Calu3 (cell line): ENCODE data around the gene NLRP6. TPM values are rescaled to one million over a fixed set of nuclear protein-coding genes. Genes with fewer than 3 reads are reported as not detected.

Source experiments
- BruUV-seq: library from RNA; stranded (reverse); fragments of 400-500 nt; replicated peaks from 2 replicates; lab custom pipeline; 2021; lab: Mats Ljungman, UMichigan
- CTCF ChIA-PET: fragments of 300-600 bp; sonication (Branson Sonifier 250); formaldehyde crosslinking; loops from one replicate; lab custom pipeline; 2022; ENCODE audit warnings: antibody characterized with exemption; lab: Charles Lee
- DNase-seq: peaks from one replicate; pipeline ENCODE4 v3.0.0; 2022
- H3K27ac Mint-ChIP-seq: one replicate; pipeline ENCODE4 v1.8.0; 2022; ENCODE audit warnings: mixed read lengths; ENCODE audit not compliant: unreplicated experiment
- H3K27me3 Mint-ChIP-seq: one replicate; pipeline ENCODE4 v1.8.0; 2022; ENCODE audit warnings: mixed read lengths; ENCODE audit not compliant: unreplicated experiment
- H3K36me3 Mint-ChIP-seq: one replicate; pipeline ENCODE4 v1.8.0; 2022; ENCODE audit warnings: mild to moderate bottlenecking, moderate library complexity, mixed read lengths; ENCODE audit not compliant: insufficient read depth, unreplicated experiment
- H3K4me1 Mint-ChIP-seq: one replicate; pipeline ENCODE4 v1.8.0; 2022; ENCODE audit warnings: mild to moderate bottlenecking, low read depth, mixed read lengths; ENCODE audit not compliant: unreplicated experiment
- H3K4me3 Mint-ChIP-seq: one replicate; pipeline ENCODE4 v1.8.0; 2022; ENCODE audit warnings: mild to moderate bottlenecking, low read depth, moderate library complexity, mixed read lengths; ENCODE audit not compliant: unreplicated experiment
- H3K9me3 Mint-ChIP-seq: one replicate; pipeline ENCODE4 v1.8.0; 2022; ENCODE audit warnings: low read depth, mixed read lengths; ENCODE audit not compliant: unreplicated experiment
- intact Hi-C: fragments of 100-400 bp; cut with micrococcal nuclease; formaldehyde crosslinking; loops from one replicate; pipeline ENCODE4 v1.10.0; 2022; ENCODE audit not compliant: unreplicated experiment
- total RNA-seq: library from RNA; stranded (reverse); gene quantifications from 2 replicates; pipeline ENCODE4 v1.2.3, GENCODE V29; 2022
- TF ChIP-seq, protein P1 (sequence below): fragments of 200-600 bp; IDR thresholded peaks from one replicate; pipeline ENCODE4 v1.8.0; 2022; ENCODE audit warnings: antibody characterized with exemption; ENCODE audit not compliant: unreplicated experiment

The NLRP6 gene
- total RNA-seq, 1 experiment from 2014 or later: not detected

DNA sequence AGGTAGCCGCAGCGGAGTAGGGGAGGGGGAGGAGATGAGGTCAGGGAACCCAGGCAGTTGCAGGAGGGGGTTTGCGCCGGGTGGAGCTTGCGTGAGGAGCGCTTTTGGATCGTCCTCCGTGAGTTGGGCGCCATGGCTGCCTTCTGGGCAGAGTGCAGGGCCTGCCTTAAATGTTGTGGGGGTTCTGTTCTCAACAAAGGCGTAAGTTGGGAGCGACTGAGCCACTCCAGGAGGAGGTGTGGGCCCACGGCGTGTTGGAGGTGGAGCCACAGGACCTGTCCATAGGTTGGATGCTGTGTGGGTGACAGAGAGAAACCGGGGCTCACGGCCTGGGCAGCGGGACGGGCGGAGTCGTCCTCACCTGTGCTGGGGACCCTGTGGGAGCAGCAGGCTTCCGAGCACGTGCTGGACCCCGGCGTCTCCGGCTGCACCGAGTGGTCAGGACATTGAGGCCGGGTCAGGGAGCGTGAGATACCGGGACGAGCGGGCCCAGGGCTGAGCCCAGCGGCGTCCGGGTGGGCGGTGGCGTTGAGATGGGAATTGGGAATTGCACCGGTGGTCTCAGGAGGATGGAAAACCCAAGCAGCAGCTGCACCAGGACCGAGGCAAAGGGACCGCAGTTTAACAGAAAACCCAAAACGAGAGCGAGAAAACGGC lies 9.7 kb downstream of the NLRP6 start:
- Mint-ChIP-seq H3K4me3 (peak overlapping the region; percentile 75), H3K27ac (no peak overlapping the region), H3K4me1 (peaks cover 9% of the 10 kb centered on the region), H3K36me3 (peaks cover 13% of the 10 kb centered on the region), H3K9me3 (no peaks in the 10 kb centered on the region), H3K27me3 (peaks cover 56% of the 10 kb centered on the region)
- intact Hi-C loops: no loop called here
- DNase-seq: no peak
- TF ChIP-seq, protein P1, sequence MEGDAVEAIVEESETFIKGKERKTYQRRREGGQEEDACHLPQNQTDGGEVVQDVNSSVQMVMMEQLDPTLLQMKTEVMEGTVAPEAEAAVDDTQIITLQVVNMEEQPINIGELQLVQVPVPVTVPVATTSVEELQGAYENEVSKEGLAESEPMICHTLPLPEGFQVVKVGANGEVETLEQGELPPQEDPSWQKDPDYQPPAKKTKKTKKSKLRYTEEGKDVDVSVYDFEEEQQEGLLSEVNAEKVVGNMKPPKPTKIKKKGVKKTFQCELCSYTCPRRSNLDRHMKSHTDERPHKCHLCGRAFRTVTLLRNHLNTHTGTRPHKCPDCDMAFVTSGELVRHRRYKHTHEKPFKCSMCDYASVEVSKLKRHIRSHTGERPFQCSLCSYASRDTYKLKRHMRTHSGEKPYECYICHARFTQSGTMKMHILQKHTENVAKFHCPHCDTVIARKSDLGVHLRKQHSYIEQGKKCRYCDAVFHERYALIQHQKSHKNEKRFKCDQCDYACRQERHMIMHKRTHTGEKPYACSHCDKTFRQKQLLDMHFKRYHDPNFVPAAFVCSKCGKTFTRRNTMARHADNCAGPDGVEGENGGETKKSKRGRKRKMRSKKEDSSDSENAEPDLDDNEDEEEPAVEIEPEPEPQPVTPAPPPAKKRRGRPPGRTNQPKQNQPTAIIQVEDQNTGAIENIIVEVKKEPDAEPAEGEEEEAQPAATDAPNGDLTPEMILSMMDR: no peak
- BruUV-seq: no TSS peak
- CTCF ChIA-PET: no interaction called here

DNA sequence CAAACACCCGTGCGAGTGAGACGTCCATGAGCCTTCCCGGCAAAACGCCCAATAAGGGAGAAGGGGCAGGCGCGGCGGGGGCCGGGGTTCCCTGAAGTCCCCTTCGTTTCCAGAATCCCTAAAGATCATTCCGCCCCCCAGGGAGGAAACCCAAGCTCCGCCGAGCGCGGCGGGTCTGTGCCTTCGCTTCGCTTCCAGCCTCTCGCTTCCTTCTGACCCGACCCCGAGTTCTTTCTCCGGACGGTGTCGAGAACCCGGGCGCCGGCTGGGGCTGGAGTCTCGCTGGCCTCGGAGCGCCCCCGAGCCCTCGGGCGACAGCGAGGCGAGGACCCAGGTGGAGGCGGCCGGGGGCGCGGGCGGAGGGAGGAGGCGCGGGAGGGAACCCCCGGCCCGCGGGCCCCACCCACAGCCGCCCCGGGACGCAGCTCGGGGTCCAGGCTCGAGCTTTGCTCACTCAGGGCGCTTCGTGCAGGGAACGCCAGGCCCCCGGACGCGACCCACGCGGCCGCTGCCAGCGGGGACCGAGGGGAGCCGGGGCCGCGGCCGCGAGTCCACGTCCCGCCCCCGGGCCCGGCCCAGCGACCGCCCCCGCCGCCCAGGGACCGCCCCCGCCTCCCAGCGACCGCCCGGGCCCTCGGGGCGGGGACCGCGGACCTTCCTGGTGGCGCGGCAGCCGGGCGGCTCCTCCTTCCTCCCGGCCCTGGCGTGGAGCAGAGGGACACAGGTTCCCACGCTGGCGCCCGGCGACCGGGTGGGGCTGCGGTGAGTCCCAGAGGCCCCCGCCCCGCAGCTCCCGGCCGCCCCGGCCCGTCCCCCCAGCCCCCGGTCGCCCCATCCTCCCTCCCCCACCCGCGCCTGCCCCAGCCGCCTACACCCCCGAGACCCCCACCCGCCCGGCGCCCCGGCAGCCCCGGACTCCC lies 10.5 kb downstream of the NLRP6 start, which contains the start of gene PGGHG:
Gene PGGHG, plus strand, starts transcription at position 649 of the 920 bp plus-strand sequence. CDS start 691 bp downstream, outside the sequence.
- CTCF ChIA-PET: no interaction called here

DNA sequence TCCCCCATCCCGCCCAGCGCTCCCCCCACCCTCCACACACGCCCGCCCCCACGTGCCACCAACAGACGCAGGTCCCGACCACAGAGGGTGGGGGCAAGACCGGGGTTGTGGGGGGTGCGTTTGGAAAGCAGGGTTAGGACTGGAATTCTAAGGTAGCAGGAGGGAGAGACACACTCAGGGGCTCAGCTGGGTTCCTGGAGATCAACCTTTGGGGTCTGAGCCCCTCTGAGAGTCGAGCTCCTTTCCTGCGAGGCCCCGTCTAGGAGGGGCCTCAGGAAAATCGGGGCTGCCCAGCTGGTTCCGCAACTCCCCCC lies 11.1 kb downstream of the NLRP6 start:
- no peaks in the 10 kb centered on the region for H3K9me3 Mint-ChIP-seq
- CTCF ChIA-PET: no interaction called here
- peaks cover 9% of the 10 kb centered on the region for H3K4me1 Mint-ChIP-seq
- H3K4me3 Mint-ChIP-seq: peak overlapping the region; percentile 75
- BruUV-seq: no TSS peak
- TF ChIP-seq, protein P1: no peak
- intact Hi-C loops: no loop called here
- peaks cover 13% of the 10 kb centered on the region for H3K36me3 Mint-ChIP-seq
- no peak for DNase-seq
- peaks cover 42% of the 10 kb centered on the region for H3K27me3 Mint-ChIP-seq
- no peak overlapping the region for H3K27ac Mint-ChIP-seq

More for the DNA sequence above, 10.5 kb downstream of the NLRP6 start, which contains the start of gene PGGHG:
- Mint-ChIP-seq H3K27ac (no peak within 1 kb of the TSS), H3K4me1 (peaks cover 9% of the 10 kb centered on the region), H3K27me3 (peaks cover 49% of the 10 kb centered on the region), H3K36me3 (peaks cover 13% of the 10 kb centered on the region), H3K4me3 (peak within 1 kb of the TSS; percentile 75), H3K9me3 (no peaks in the 10 kb centered on the region)
- TF ChIP-seq, protein P1: no peak
- intact Hi-C loops: no loop called here
- peak; percentile 74 for DNase-seq
- BruUV-seq: no TSS peak

DNA sequence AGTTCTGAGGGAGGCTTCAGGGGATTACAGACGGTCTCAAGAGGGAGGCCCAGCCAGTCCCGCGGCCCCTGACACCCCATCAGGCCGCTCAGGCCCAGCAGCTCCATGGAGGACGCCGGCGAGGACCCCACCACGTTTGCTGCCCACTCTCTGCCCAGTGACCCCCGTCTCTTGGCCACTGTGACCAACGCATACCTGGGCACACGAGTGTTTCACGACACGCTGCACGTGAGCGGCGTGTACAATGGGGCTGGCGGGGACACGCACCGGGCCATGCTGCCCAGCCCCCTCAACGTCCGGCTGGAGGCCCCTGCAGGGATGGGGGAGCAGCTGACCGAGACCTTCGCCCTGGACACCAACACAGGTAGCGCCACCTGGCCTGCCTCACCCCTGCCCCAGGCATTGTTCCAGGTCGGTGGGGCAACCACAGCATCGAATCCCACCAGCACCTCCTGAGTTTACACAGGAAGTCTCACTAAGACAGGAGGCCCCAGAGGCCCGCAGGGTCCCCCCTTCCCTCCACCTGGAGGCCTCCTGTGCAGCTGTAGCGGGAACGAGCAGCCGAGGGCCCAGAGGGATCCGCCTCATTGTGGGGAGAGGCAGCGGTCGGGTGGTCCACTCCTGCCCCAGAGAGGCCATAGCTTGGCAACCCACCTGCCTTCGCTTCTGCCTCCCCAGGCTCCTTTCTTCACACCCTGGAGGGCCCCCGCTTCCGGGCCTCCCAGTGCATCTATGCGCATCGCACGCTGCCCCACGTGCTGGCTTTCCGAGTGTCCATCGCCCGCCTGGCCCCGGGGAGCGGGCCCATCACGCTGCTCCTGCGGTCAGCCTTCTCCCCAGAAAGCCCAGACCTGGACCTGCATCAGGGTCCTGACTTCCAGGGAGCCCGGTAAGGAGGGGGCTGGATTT lies 11.8 kb downstream of the NLRP6 start:
- Mint-ChIP-seq H3K4me1 (peaks cover 9% of the 10 kb centered on the region), H3K4me3 (peak overlapping the region; percentile 75), H3K27me3 (peaks cover 38% of the 10 kb centered on the region), H3K9me3 (no peaks in the 10 kb centered on the region), H3K27ac (no peak overlapping the region), H3K36me3 (peaks cover 13% of the 10 kb centered on the region)
- intact Hi-C loops: no loop called here
- TSS peak; percentile 61 for BruUV-seq
- CTCF ChIA-PET: no interaction called here
- no peak for DNase-seq
- TF ChIP-seq, protein P1: no peak
